NOMO-1 (cell line): ENCODE measurements around the gene PRTFDC1.

Experiments
- DNase-seq, 2 experiments: peaks; one replicate each; lab custom pipeline; 2025; ENCODE audit not compliant: unreplicated experiment in 2 of 2; lab: John Stamatoyannopoulos, UW

The PRTFDC1 gene

DNA sequence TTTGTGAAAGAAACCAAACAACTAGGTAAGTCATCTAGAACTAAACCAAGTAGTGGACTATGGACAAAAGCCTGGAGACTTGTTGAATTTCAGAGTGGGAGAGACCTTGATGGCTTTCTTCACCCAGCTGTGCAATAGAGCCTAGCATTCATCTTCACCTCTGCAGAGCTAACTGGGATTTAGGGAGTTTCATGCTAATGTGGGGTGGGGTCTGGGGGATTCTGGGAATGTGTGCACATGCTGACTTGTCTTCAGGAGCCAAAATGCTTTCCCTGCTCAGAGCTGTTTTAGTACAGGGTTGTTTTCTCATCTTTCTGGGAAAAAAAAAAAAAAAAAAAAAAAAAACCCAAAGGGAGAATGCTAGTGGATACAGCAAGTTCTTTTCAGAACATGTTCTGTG lies 147.4 kb downstream of the PRTFDC1 start:
- DNase-seq = no peak

GRCh38 chr10:24804392-24804791 lies 148.0 kb downstream of the PRTFDC1 start:
- DNase-seq = no peak

DNA sequence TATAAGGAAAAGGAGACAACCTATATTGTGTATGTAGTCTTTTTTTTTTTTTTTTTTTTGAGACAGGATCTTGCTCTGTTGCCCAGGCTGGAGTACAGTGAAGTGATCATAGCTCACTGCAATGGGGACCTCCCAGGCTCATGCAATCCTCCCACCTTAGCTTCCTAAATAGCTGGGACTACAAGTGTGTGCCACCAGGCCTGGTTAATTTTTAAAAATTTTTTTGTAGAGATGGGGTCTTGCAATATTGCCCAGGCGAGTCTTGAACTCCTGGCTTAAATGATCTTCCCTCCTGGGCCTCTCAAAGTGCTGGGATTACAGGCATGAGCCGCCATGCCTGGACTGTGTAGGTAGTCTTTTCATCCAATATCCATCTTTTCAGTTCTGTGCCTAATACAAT lies 150.0 kb downstream of the PRTFDC1 start:
- DNase-seq = no peak

- DNase-seq = no peak
Observed at GRCh38 chr10:24800861-24801260, 151.5 kb downstream of the PRTFDC1 start.
